DOHH2 (cell line): ENCODE results near the gene CASZ1.

Experiments
- CTCF ChIP-seq: fragments of 200-600 bp; sonication (generic); IDR thresholded peaks from one replicate; pipeline ENCODE4 v1.5.1; 2014; ENCODE audit warnings: antibody characterized with exemption, mild to moderate bottlenecking, low read depth, low read length; ENCODE audit not compliant: poor library complexity, severe bottlenecking
- EZH2phosphoT487 ChIP-seq: fragments of 200-600 bp; sonication (generic); IDR thresholded peaks from 2 replicates; pipeline ENCODE4 v1.6.1; 2017; ENCODE audit warnings: borderline replicate concordance, mild to moderate bottlenecking, antibody characterized with exemption, low read length, moderate library complexity, mixed read lengths

- TF ChIP-seq CTCF (no peak), EZH2phosphoT487 (no peak)
Measured at GRCh38 chr1:10682449-10683309, 113.8 kb downstream of the CASZ1 start.
